Neural cell (in vitro differentiated cells): ENCODE data around the gene OXCT1.

Experiments
- EP300 ChIP-seq: fragments of 450-650 bp; conservative IDR thresholded peaks from 2 replicates; pipeline ENCODE4 v1.6.1; 2014; ENCODE audit warnings: antibody characterized with exemption, mild to moderate bottlenecking, moderate library complexity; ENCODE audit not compliant: poor library complexity, severe bottlenecking
- EZH2 ChIP-seq: fragments of 200-600, 300-800 bp; shearing (Covaris generic), sonication (generic); IDR thresholded peaks from 2 replicates; pipeline ENCODE4 v1.6.1; 2014; ENCODE audit warnings: antibody characterized with exemption, low read length, borderline replicate concordance, mild to moderate bottlenecking; ENCODE audit not compliant: insufficient read depth, poor library complexity, severe bottlenecking
- POLR2AphosphoS5 ChIP-seq: IDR thresholded peaks from 2 replicates; pipeline ENCODE4 v1.6.1; 2012
- REST ChIP-seq: IDR thresholded peaks from 2 replicates; pipeline ENCODE4 v1.6.1; 2012; ENCODE audit warnings: borderline replicate concordance
- SMC3 ChIP-seq: fragments of 450-650 bp; conservative IDR thresholded peaks from 2 replicates; pipeline ENCODE4 v1.6.1; 2014; ENCODE audit warnings: antibody characterized with exemption, mild to moderate bottlenecking, moderate library complexity; ENCODE audit not compliant: poor library complexity
- TF ChIP-seq, protein P1 (sequence below): fragments of 450-650 bp; IDR thresholded peaks from 2 replicates; pipeline ENCODE4 v1.5.1; 2014; ENCODE audit warnings: antibody characterized with exemption, mild to moderate bottlenecking, moderate library complexity; ENCODE audit not compliant: poor library complexity, severe bottlenecking

GRCh38 chr5:41863871-41864486 is 6.2 kb downstream of the OXCT1 start:
- TF ChIP-seq, protein P1, sequence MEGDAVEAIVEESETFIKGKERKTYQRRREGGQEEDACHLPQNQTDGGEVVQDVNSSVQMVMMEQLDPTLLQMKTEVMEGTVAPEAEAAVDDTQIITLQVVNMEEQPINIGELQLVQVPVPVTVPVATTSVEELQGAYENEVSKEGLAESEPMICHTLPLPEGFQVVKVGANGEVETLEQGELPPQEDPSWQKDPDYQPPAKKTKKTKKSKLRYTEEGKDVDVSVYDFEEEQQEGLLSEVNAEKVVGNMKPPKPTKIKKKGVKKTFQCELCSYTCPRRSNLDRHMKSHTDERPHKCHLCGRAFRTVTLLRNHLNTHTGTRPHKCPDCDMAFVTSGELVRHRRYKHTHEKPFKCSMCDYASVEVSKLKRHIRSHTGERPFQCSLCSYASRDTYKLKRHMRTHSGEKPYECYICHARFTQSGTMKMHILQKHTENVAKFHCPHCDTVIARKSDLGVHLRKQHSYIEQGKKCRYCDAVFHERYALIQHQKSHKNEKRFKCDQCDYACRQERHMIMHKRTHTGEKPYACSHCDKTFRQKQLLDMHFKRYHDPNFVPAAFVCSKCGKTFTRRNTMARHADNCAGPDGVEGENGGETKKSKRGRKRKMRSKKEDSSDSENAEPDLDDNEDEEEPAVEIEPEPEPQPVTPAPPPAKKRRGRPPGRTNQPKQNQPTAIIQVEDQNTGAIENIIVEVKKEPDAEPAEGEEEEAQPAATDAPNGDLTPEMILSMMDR: no peak
- TF ChIP-seq EP300 (no peak), REST (no peak), SMC3 (no peak), POLR2AphosphoS5 (no peak), EZH2 (no peak)
